Kasumi-1 (cell line): ENCODE measurements around the gene VAPA.

Experiments used
- DNase-seq, 2 experiments: peaks; one replicate each; lab custom pipeline; 2025; lab: John Stamatoyannopoulos, UW

The VAPA gene

GRCh38 chr18:9943311-9943710, 29.5 kb downstream of the VAPA start:
- DNase-seq: no peak

- DNase-seq: no peak
Measured at GRCh38 chr18:9944805-9945204, 31.0 kb downstream of the VAPA start.

GRCh38 chr18:9946831-9947230, 33.0 kb downstream of the VAPA start:
- DNase-seq: no peak

GRCh38 chr18:9947248-9947647, 33.4 kb downstream of the VAPA start:
- no peak for DNase-seq

GRCh38 chr18:9949315-9949714, 35.5 kb downstream of the VAPA start:
- DNase-seq: no peak

- DNase-seq: no peak
Measured at GRCh38 chr18:9949861-9950260, 36.0 kb downstream of the VAPA start.

GRCh38 chr18:9950289-9951016, 36.6 kb downstream of the VAPA start:
- no peak for DNase-seq

GRCh38 chr18:9951022-9951859, 37.4 kb downstream of the VAPA start:
- peak; percentile 58 to 63 for DNase-seq

- DNase-seq: peak; percentile 33 to 57
Measured at GRCh38 chr18:9952633-9953416, 39.0 kb downstream of the VAPA start.

GRCh38 chr18:9958861-9959399, 45.1 kb downstream of the VAPA start:
- DNase-seq: no peak

- no peak for DNase-seq
Measured at GRCh38 chr18:9959564-9959963, 45.7 kb downstream of the VAPA start.

- no peak for DNase-seq
Measured at GRCh38 chr18:9960258-9960904, 46.6 kb downstream of the VAPA start.

- no peak for DNase-seq
Measured at GRCh38 chr18:9961041-9961440, 47.2 kb downstream of the VAPA start.

GRCh38 chr18:9965711-9966624, 52.2 kb downstream of the VAPA start:
- no peak for DNase-seq

- DNase-seq: no peak
Measured at GRCh38 chr18:9968081-9968848, 54.4 kb downstream of the VAPA start.

GRCh38 chr18:9969247-9969646, 55.4 kb downstream of the VAPA start:
- peak; percentile 39 to 53 for DNase-seq

- DNase-seq: peak; percentile 77 to 78
Measured at GRCh38 chr18:9971313-9971920, 57.6 kb downstream of the VAPA start.

GRCh38 chr18:9973470-9973869, 59.7 kb downstream of the VAPA start:
- DNase-seq: no peak

- no peak for DNase-seq
Measured at GRCh38 chr18:9974279-9974915, 60.6 kb downstream of the VAPA start.
